ENCODE measurements around the gene STAP2.

STAP2 gene

GRCh38 chr19:4338441-4339355 lies at the start of gene STAP2:
STAP2 (minus strand) TSS chr19:4338827; CDS start chr19:4338753, 74 bp downstream.
- DNase-seq (ENCODE audit: low read depth) = no peak

GRCh38 chr19:4386041-4386782 lies 47.6 kb upstream of the STAP2 start:
- DNase-seq (ENCODE audit: low read depth) = no peak

GRCh38 chr19:4385291-4386040 lies 46.8 kb upstream of the STAP2 start:
- no peak for DNase-seq (ENCODE audit: low read depth)

- DNase-seq (ENCODE audit: low read depth) = no peak
Measured at GRCh38 chr19:4380254-4380727, 41.7 kb upstream of the STAP2 start.

GRCh38 chr19:4379383-4380253 lies 41.0 kb upstream of the STAP2 start:
- DNase-seq (ENCODE audit: low read depth) = no peak

GRCh38 chr19:4378886-4379285 lies 40.3 kb upstream of the STAP2 start:
- DNase-seq (ENCODE audit: low read depth) = no peak

GRCh38 chr19:4376991-4377781 lies 38.6 kb upstream of the STAP2 start:
- DNase-seq (ENCODE audit: low read depth) = no peak

GRCh38 chr19:4376671-4376990 lies 38.0 kb upstream of the STAP2 start:
- DNase-seq (ENCODE audit: low read depth) = no peak

- DNase-seq (ENCODE audit: low read depth) = no peak
Measured at GRCh38 chr19:4376028-4376670, 37.5 kb upstream of the STAP2 start.

- DNase-seq (ENCODE audit: low read depth) = no peak
Measured at GRCh38 chr19:4375164-4376027, 36.8 kb upstream of the STAP2 start.

- no peak for DNase-seq (ENCODE audit: low read depth)
Measured at GRCh38 chr19:4374498-4375163, 36.0 kb upstream of the STAP2 start.

GRCh38 chr19:4373601-4374497 lies 35.2 kb upstream of the STAP2 start:
- no peak for DNase-seq (ENCODE audit: low read depth)

- no peak for DNase-seq (ENCODE audit: low read depth)
Measured at GRCh38 chr19:4373013-4373367, 34.4 kb upstream of the STAP2 start.

GRCh38 chr19:4372165-4373012 lies 33.8 kb upstream of the STAP2 start:
- DNase-seq (ENCODE audit: low read depth) = no peak

GRCh38 chr19:4371247-4372164 lies 32.9 kb upstream of the STAP2 start:
- no peak for DNase-seq (ENCODE audit: low read depth)

All from activated T-cell treated with anti-CD3 and anti-CD28 coated beads for 24 hours (primary cell).